PC-3 (cell line): Measurements from ENCODE around the gene ACP2. TPM values are rescaled to one million over a fixed set of nuclear protein-coding genes. Genes with fewer than 3 reads are reported as not detected.

Experiments
- ATAC-seq: fragments of 200-7000 bp; cut with Tn5 transposase; 2 replicates; pipeline ENCODE4 v1.9.1; 2020; ENCODE audit warnings: mild to moderate bottlenecking, moderate library complexity
- BruUV-seq: library from RNA; stranded (reverse); fragments of 400-500 nt; replicated peaks from 2 replicates; lab custom pipeline; 2021; lab: Mats Ljungman, UMichigan
- CTCF ChIA-PET: fragments of 300-600 bp; sonication (Branson Sonifier 250); formaldehyde crosslinking; loops from one replicate; lab custom pipeline; 2022; ENCODE audit warnings: antibody characterized with exemption; lab: Charles Lee
- POLR2A ChIA-PET: fragments of 300-600 bp; sonication (Branson Sonifier 250); formaldehyde crosslinking; loops from one replicate; lab custom pipeline; 2022; ENCODE audit warnings: antibody characterized with exemption; ENCODE audit not compliant: unreplicated experiment; lab: Charles Lee
- DNase-seq: peaks from one replicate; pipeline ENCODE4 v3.0.0-alpha.2; 2015
- H2AFZ ChIP-seq: fragments of 300-600 bp; sonication (generic); 2 replicates; pipeline ENCODE4 v1.6.0; 2016; ENCODE audit warnings: antibody characterized with exemption, low read length
- H3F3A ChIP-seq: fragments of 300-600 bp; sonication (generic); one replicate; pipeline ENCODE4 v1.6.0; 2017; ENCODE audit warnings: antibody characterized with exemption, low read length, control low read depth, mild to moderate bottlenecking; ENCODE audit not compliant: unreplicated experiment
- H3K27ac ChIP-seq: fragments of 300-600 bp; sonication (generic); 2 replicates; pipeline ENCODE4 v1.5.1; 2016; ENCODE audit warnings: mild to moderate bottlenecking, low read length
- H3K27me3 ChIP-seq: fragments of 300-600 bp; sonication (generic); 2 replicates; pipeline ENCODE4 v1.6.1; 2016; ENCODE audit warnings: low read length, mixed read lengths
- H3K36me3 ChIP-seq: fragments of 300-600 bp; sonication (generic); 2 replicates; pipeline ENCODE4 v1.6.1; 2016; ENCODE audit warnings: low read depth, mixed run types, low read length, mixed read lengths
- H3K4me1 ChIP-seq: fragments of 300-600 bp; sonication (generic); 2 replicates; pipeline ENCODE4 v1.5.1; 2016; ENCODE audit warnings: low read length; ENCODE audit not compliant: insufficient read depth
- H3K4me2 ChIP-seq: fragments of 300-600 bp; sonication (generic); 2 replicates; pipeline ENCODE4 v1.6.0; 2016; ENCODE audit warnings: low read length
- H3K4me3 ChIP-seq: fragments of 300-600 bp; sonication (generic); 2 replicates; pipeline ENCODE4 v1.5.1; 2016; ENCODE audit warnings: mild to moderate bottlenecking, low read length, mixed read lengths
- H3K79me2 ChIP-seq: fragments of 300-600 bp; sonication (generic); 2 replicates; pipeline ENCODE4 v1.6.1; 2017; ENCODE audit warnings: low read length, mixed read lengths
- H3K9ac ChIP-seq: fragments of 300-600 bp; sonication (generic); 2 replicates; pipeline ENCODE4 v1.6.0; 2016; ENCODE audit warnings: mild to moderate bottlenecking, low read length
- H3K9me2 ChIP-seq: fragments of 300-600 bp; sonication (generic); replicated peaks from 2 replicates; pipeline ENCODE4 v1.6.1; 2016; ENCODE audit warnings: mixed run types, low read length, mixed read lengths
- H3K9me3 ChIP-seq: fragments of 300-600 bp; sonication (generic); 2 replicates; pipeline ENCODE4 v1.6.1; 2016; ENCODE audit warnings: low read length, mixed read lengths
- H4K20me1 ChIP-seq: fragments of 300-600 bp; sonication (generic); 2 replicates; pipeline ENCODE4 v1.6.1; 2016; ENCODE audit warnings: low read length, mixed read lengths
- CTCF ChIP-seq: fragments of 300-600 bp; sonication (generic); conservative IDR thresholded peaks from 2 replicates; pipeline ENCODE4 v1.5.1; 2017; ENCODE audit warnings: antibody characterized with exemption, low read depth, mild to moderate bottlenecking, low read length
- EZH2 ChIP-seq: fragments of 300-600 bp; sonication (generic); IDR thresholded peaks from one replicate; pipeline ENCODE4 v1.6.1; 2017; ENCODE audit warnings: antibody characterized with exemption, mild to moderate bottlenecking, low read length; ENCODE audit not compliant: unreplicated experiment
- EZH2phosphoT487 ChIP-seq: fragments of 300-600 bp; sonication (generic); IDR thresholded peaks from 2 replicates; pipeline ENCODE4 v1.6.1; 2018; ENCODE audit warnings: mild to moderate bottlenecking, antibody characterized with exemption, low read length, borderline replicate concordance
- intact Hi-C: fragments of 100-400 bp; cut with micrococcal nuclease; formaldehyde crosslinking; loops from 2 replicates; pipeline ENCODE4 v1.9.0; 2023
- total RNA-seq: library from RNA; depleted of rRNA; stranded (reverse); fragments of >200 nt; gene quantifications from 2 replicates; pipeline ENCODE4 v1.2.3, GENCODE V29; 2014

Gene ACP2
- total RNA-seq, 1 experiment from 2014 or later: 26.6 TPM

GRCh38 chr11:47270331-47271271 is 22.0 kb upstream of the ACP2 start:
- no peaks in the 10 kb centered on the region for H3K9me3 ChIP-seq
- no peaks in the 10 kb centered on the region for H3F3A ChIP-seq
- peak; percentile 3 for ATAC-seq
- peaks cover 14% of the 10 kb centered on the region; the same call in 1 of the 2 replicates for H4K20me1 ChIP-seq
- H3K27ac ChIP-seq: peak overlapping the region; percentile 82; the same call in 1 of the 2 replicates
- TF ChIP-seq CTCF (peak; percentile 43; the same call in 1 of the 2 replicates), EZH2 (no peak)
- peak overlapping the region; percentile 95; the same call in 1 of the 2 replicates for H2AFZ ChIP-seq
- H3K9ac ChIP-seq: peak overlapping the region; percentile 75
- POLR2A ChIA-PET: no interaction called here
- peak overlapping the region; percentile 71 for H3K4me3 ChIP-seq
- peaks cover 41% of the 10 kb centered on the region for H3K79me2 ChIP-seq
- H3K36me3 ChIP-seq: peaks cover 6% of the 10 kb centered on the region
- peaks cover 20% of the 10 kb centered on the region for H3K4me1 ChIP-seq
- BruUV-seq: no TSS peak
- no peaks in the 10 kb centered on the region for H3K27me3 ChIP-seq
- H3K9me2 ChIP-seq: no peaks in the 10 kb centered on the region
- peak; percentile 49 for DNase-seq
- peak overlapping the region; percentile 93 for H3K4me2 ChIP-seq
- CTCF ChIA-PET: interaction anchor here (1.0 to 1.1 kb wide), 2 partner anchors 11 to 84 kb away, joined by 8 to 13 read pairs; no protein-coding TSS in a partner anchor
- intact Hi-C loops: loop anchor here (2.0 kb wide), 1 partner anchor 84 kb away; no protein-coding TSS in a partner anchor

- peaks cover 14% of the 10 kb centered on the region; the same call in 1 of the 2 replicates for H4K20me1 ChIP-seq
- DNase-seq (peak; percentile 67), ATAC-seq (peak; percentile 83)
- H3K4me2 ChIP-seq: peak within 1 kb of the TSS; percentile 93
- no peaks in the 10 kb centered on the region for H3K9me3 ChIP-seq
- no peaks in the 10 kb centered on the region for H3K27me3 ChIP-seq
- H3K9ac ChIP-seq: peak within 1 kb of the TSS; percentile 75
- H3K4me3 ChIP-seq: peak within 1 kb of the TSS; percentile 71
- intact Hi-C loops: loop anchor here (1.0 to 2.0 kb wide), 2 partner anchors 85 to 93 kb away; no protein-coding TSS in a partner anchor
- H3K4me1 ChIP-seq: peaks cover 28% of the 10 kb centered on the region
- no peaks in the 10 kb centered on the region for H3F3A ChIP-seq
- no TSS peak for BruUV-seq
- TF ChIP-seq EZH2 (no peak), EZH2phosphoT487 (no peak), CTCF (no peak)
- peaks cover 41% of the 10 kb centered on the region for H3K79me2 ChIP-seq
- ChIA-PET POLR2A (no interaction called here), CTCF (interaction anchor here (0.6 kb wide), 1 partner anchor 85 kb away, joined by 3 read pairs; no protein-coding TSS in a partner anchor)
- H3K9me2 ChIP-seq: no peaks in the 10 kb centered on the region
- H3K36me3 ChIP-seq: peaks cover 1% of the 10 kb centered on the region; the same call in 1 of the 2 replicates
- H2AFZ ChIP-seq: peak within 1 kb of the TSS; percentile 95
- peak within 1 kb of the TSS; percentile 82 for H3K27ac ChIP-seq
Measured at GRCh38 chr11:47269829-47270305, 21.3 kb upstream of the ACP2 start, which contains the start of gene MADD. Gene MADD (plus strand): TSS chr11:47270133.
